Chondrocyte (in vitro differentiated cells): Measurements from ENCODE around the gene PPEF2. TPM values are rescaled to one million over a fixed set of nuclear protein-coding genes. Genes with fewer than 3 reads are reported as not detected.

Source experiments
- DNase-seq: peaks from one replicate; pipeline ENCODE4 v3.0.0; 2021; ENCODE audit warnings: mixed read lengths, low spot score
- H3K27ac Mint-ChIP-seq: one replicate; pipeline ENCODE4 v1.8.0; 2021; ENCODE audit warnings: mild to moderate bottlenecking, moderate library complexity, mixed read lengths; ENCODE audit not compliant: unreplicated experiment
- H3K27me3 Mint-ChIP-seq: 2 replicates; pipeline ENCODE4 v1.8.0; 2021; ENCODE audit warnings: low read depth, mixed read lengths
- H3K36me3 Mint-ChIP-seq: 2 replicates; pipeline ENCODE4 v1.8.0; 2021; ENCODE audit warnings: low read depth, mixed read lengths
- H3K4me1 Mint-ChIP-seq: 2 replicates; pipeline ENCODE4 v1.8.0; 2021; ENCODE audit warnings: low read depth, mild to moderate bottlenecking, mixed read lengths
- H3K4me3 Mint-ChIP-seq: one replicate; pipeline ENCODE4 v1.8.0; 2021; ENCODE audit warnings: mild to moderate bottlenecking, moderate library complexity, mixed read lengths; ENCODE audit not compliant: unreplicated experiment
- H3K9me3 Mint-ChIP-seq: 2 replicates; pipeline ENCODE4 v1.8.0; 2021; ENCODE audit warnings: low read depth, mixed read lengths
- total RNA-seq: library from RNA; stranded (reverse); gene quantifications from 3 replicates; pipeline ENCODE4 v1.2.1, GENCODE V29; 2021
- TF ChIP-seq, protein P1 (sequence below): fragments of 200-600 bp; sonication (generic); IDR thresholded peaks from 2 replicates; pipeline ENCODE4 v1.5.0; 2021; ENCODE audit warnings: antibody characterized with exemption, mild to moderate bottlenecking, moderate library complexity

The PPEF2 gene
- total RNA-seq, 1 donor from 2014 or later, result not detected

DNA sequence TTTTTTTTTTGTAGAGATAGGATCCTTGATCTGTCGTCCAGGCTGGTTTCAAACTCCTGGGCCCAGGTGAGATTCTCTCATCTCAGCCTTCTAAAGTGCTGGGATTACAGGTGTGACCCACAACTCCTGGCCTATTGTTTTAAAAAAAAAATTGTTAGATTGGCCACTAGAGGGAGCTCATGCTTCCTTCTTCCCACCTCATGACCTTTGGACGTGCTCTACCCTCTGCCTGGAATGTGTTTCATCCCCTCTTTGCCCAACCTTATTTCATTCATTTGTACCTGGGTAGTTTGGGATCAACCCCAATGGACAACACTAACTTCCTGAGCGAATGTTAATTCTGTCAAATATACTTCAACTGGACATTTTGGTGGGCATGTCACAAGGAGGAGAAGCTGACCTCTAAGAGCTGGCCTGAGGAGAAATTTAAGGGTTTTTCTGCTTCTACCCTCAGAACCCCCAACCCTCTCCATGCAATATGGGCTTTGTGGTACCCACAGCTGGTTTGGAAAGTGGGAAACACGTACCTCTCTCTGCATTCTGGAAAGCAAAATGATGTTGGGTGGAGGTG is 6.4 kb downstream of the PPEF2 start:
- no peak for DNase-seq

DNA sequence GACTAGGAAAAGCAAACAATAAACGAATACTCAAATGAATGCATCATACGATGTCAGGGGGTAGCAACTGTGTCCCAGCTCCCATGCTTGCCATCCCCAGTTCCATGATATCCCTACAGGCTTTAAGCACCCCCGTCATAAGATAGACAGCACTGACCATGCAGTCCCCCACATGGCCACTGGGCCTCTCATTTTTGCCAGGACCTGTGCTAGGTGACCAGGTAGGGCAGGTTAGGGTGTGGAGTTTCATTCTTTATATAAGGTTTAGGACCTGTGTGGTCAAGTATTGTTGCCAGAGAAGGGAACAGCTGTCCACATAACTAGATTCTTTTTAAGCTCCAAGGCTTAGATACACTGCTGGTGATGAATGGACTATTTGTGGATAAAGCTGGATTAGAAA is 9.7 kb downstream of the PPEF2 start:
- no peak for DNase-seq
- H3K4me1 Mint-ChIP-seq, result no peaks in the 10 kb centered on the region
- TF ChIP-seq, protein P1, sequence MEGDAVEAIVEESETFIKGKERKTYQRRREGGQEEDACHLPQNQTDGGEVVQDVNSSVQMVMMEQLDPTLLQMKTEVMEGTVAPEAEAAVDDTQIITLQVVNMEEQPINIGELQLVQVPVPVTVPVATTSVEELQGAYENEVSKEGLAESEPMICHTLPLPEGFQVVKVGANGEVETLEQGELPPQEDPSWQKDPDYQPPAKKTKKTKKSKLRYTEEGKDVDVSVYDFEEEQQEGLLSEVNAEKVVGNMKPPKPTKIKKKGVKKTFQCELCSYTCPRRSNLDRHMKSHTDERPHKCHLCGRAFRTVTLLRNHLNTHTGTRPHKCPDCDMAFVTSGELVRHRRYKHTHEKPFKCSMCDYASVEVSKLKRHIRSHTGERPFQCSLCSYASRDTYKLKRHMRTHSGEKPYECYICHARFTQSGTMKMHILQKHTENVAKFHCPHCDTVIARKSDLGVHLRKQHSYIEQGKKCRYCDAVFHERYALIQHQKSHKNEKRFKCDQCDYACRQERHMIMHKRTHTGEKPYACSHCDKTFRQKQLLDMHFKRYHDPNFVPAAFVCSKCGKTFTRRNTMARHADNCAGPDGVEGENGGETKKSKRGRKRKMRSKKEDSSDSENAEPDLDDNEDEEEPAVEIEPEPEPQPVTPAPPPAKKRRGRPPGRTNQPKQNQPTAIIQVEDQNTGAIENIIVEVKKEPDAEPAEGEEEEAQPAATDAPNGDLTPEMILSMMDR, result peak; percentile 22
- H3K9me3 Mint-ChIP-seq, result peaks cover 2% of the 10 kb centered on the region
- H3K4me3 Mint-ChIP-seq, result no peak overlapping the region
- H3K27ac Mint-ChIP-seq, result no peak overlapping the region
- H3K27me3 Mint-ChIP-seq, result peaks cover 27% of the 10 kb centered on the region
- no peaks in the 10 kb centered on the region for H3K36me3 Mint-ChIP-seq

More for the DNA sequence above, 6.4 kb downstream of the PPEF2 start:
- Mint-ChIP-seq H3K36me3 (peaks cover 5% of the 10 kb centered on the region), H3K27ac (no peak overlapping the region), H3K4me1 (no peaks in the 10 kb centered on the region), H3K9me3 (peaks cover 10% of the 10 kb centered on the region), H3K27me3 (peaks cover 4% of the 10 kb centered on the region), H3K4me3 (no peak overlapping the region)
- TF ChIP-seq, protein P1, result peak; percentile 85

DNA sequence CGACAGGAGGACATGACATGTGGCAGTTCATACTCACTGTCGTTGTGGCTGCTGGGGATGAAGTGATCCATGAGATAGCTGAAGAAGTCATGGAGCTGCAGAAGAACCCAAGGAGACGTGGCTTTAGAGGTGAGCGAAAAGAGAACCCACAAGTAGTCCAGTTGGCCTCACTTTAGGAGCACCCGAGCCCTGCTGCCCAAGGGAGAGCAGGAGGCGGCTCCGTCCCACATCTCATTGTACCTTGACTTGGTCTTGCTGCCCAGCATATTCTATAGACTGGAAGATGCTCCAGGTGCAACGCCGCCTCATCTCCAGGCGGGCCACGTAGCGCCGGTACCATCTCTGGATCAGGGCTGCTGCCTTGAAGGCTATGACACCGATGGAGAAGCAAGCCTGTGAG is 10.6 kb downstream of the PPEF2 start:
- Mint-ChIP-seq H3K27me3 (peaks cover 27% of the 10 kb centered on the region), H3K4me1 (no peaks in the 10 kb centered on the region), H3K9me3 (no peaks in the 10 kb centered on the region), H3K27ac (no peak overlapping the region), H3K36me3 (no peaks in the 10 kb centered on the region), H3K4me3 (no peak overlapping the region)
- TF ChIP-seq, protein P1, result no peak
- no peak for DNase-seq

DNA sequence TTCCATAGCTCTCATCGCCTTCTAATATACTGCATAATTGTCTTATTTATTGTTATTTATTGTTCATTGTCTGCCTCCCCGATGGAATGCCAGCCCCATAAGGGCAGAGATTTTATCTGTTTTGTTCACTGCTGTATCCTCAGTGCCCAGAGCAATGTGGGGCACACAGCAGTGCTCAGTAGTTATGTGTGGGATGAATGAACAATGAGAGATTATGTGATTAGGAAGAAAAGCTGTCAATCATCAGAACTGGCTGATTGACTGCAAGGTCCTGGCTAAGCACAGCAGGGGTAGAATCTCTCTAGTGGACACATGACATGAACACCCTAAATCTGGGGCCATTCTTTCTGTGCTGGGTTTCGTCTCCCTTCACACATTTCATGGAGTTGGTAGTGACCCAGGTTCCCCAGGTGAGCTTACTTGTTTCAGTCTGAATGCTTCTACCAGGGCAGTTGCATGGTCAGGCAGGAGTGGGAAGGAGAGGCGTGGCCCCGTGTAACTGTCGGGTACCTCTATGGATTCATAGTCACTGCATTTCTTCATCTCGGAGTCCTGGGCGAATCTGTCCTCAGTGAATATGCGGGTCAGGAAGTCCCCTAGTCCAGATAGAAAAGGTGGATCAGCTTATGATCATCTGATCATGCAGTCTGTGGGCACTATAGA is 12.6 kb downstream of the PPEF2 start:
- TF ChIP-seq, protein P1, result no peak
- Mint-ChIP-seq H3K9me3 (no peaks in the 10 kb centered on the region), H3K4me1 (no peaks in the 10 kb centered on the region), H3K27me3 (peaks cover 27% of the 10 kb centered on the region), H3K4me3 (no peak overlapping the region), H3K27ac (no peak overlapping the region), H3K36me3 (no peaks in the 10 kb centered on the region)
- no peak for DNase-seq

DNA sequence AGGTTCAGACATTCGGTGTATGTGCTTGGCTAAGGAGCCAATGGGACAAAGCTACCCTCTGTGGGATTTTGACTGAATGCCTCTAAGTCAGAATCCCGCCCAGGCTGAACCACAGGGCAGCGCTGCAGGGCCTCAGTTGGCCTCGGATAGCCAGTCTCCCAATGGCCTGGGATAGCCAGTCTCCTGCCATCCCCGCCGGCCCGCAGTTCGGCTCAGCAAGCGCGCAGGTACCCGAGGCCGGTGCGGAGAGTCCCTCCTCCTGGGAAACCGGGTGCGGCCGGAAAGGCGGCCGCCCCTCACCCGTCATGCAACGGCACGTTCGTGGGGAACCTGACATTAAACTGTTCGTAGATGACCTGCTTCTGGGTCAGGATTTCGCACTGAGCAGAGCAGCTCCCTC is 16.1 kb downstream of the PPEF2 start:
- no peaks in the 10 kb centered on the region for H3K9me3 Mint-ChIP-seq
- TF ChIP-seq, protein P1, result no peak
- H3K4me3 Mint-ChIP-seq, result no peak overlapping the region
- H3K27ac Mint-ChIP-seq, result no peak overlapping the region
- H3K36me3 Mint-ChIP-seq, result no peaks in the 10 kb centered on the region
- H3K4me1 Mint-ChIP-seq, result no peaks in the 10 kb centered on the region
- DNase-seq, result no peak
- H3K27me3 Mint-ChIP-seq, result peaks cover 27% of the 10 kb centered on the region
